ENCODE data around the gene SLC25A25. TPM values are rescaled to one million over a fixed set of nuclear protein-coding genes. Genes with fewer than 3 reads are reported as not detected.
"Not testable (repeated sequence)": the region's sequence is repeated elsewhere in the genome, so short reads cannot be mapped to it uniquely, and the experiment has no call there.

SLC25A25 gene
- total RNA-seq, 1 donor from 2014 or later: 33.0 TPM

DNA sequence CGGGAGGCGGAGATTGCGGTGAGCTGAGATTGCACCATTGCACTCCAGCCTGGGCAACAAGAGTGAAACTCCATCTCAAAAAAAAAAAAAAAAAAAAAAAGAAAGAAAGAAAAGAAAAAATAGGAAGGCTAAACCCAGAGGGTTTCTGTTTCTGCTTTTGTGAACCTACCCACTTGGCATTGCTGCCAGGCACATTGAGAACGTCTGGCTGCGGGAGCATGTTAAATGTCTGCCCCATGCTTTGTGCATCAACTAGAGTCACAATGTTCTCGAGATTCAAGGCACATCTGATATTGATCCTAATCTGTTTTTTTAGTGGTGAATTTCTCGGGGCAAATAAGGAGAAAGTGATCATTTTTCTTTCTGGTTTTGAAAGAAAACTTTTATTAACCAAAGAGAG, 2.8 kb downstream of the SLC25A25 start:
- Mint-ChIP-seq H3K27ac (ENCODE audit: unreplicated experiment) (no peak overlapping the region), H3K27me3 (ENCODE audit: unreplicated experiment) (peaks cover 2% of the 10 kb centered on the region), H3K9me3 (ENCODE audit: unreplicated experiment) (peaks cover 8% of the 10 kb centered on the region), H3K4me3 (ENCODE audit: unreplicated experiment) (peak overlapping the region; percentile 36), H3K36me3 (ENCODE audit: unreplicated experiment) (no peaks in the 10 kb centered on the region), H3K4me1 (ENCODE audit: low read depth, unreplicated experiment) (peaks cover 20% of the 10 kb centered on the region)
- DNase-seq: no peak
- TF ChIP-seq CTCF (IDR thresholded peaks at IDR 0.05; ENCODE audit: partially characterized antibody, unreplicated experiment): no peak

DNA sequence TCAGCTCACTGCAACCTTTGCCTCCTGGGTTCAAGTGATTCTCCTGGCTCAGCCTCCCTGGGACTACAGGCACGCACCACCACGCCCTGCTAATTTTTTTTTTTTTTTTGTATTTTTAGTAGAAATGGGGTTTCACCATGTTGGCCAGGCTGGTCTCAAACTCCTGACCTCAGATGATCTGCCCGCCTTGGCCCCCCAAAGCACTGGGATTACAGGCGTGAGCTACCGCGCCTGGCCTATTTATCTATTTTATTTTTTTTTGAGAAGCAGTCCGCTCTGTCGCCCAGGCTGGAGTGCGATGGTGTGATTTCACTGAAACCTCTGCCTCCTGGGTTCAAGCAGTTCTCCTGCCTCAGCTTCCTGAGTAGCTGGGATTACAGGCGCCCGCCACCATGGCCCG, 3.4 kb downstream of the SLC25A25 start:
- H3K27me3 Mint-ChIP-seq (ENCODE audit: unreplicated experiment); H3K27ac Mint-ChIP-seq (ENCODE audit: unreplicated experiment); H3K36me3 Mint-ChIP-seq (ENCODE audit: unreplicated experiment); H3K4me3 Mint-ChIP-seq (ENCODE audit: unreplicated experiment); DNase-seq; H3K9me3 Mint-ChIP-seq (ENCODE audit: unreplicated experiment): not testable (repeated sequence)
- peaks cover 18% of the 10 kb centered on the region for H3K4me1 Mint-ChIP-seq (ENCODE audit: low read depth, unreplicated experiment)

- DNase-seq: no peak
- Mint-ChIP-seq H3K36me3 (ENCODE audit: unreplicated experiment) (no peaks in the 10 kb centered on the region), H3K4me1 (ENCODE audit: low read depth, unreplicated experiment) (peaks cover 18% of the 10 kb centered on the region), H3K9me3 (ENCODE audit: unreplicated experiment) (peaks cover 5% of the 10 kb centered on the region), H3K4me3 (ENCODE audit: unreplicated experiment) (no peak overlapping the region), H3K27me3 (ENCODE audit: unreplicated experiment) (peaks cover 2% of the 10 kb centered on the region), H3K27ac (ENCODE audit: unreplicated experiment) (peak overlapping the region; percentile 19)
- TF ChIP-seq CTCF (IDR thresholded peaks at IDR 0.05; ENCODE audit: partially characterized antibody, unreplicated experiment): no peak
Measured at GRCh38 chr9:128072144-128073021, 4.4 kb downstream of the SLC25A25 start.

GRCh38 chr9:128073253-128073886, 5.3 kb downstream of the SLC25A25 start:
- peaks cover 2% of the 10 kb centered on the region for H3K27me3 Mint-ChIP-seq (ENCODE audit: unreplicated experiment)
- H3K9me3 Mint-ChIP-seq (ENCODE audit: unreplicated experiment): peaks cover 5% of the 10 kb centered on the region
- DNase-seq: no peak
- no peak overlapping the region for H3K27ac Mint-ChIP-seq (ENCODE audit: unreplicated experiment)
- no peak overlapping the region for H3K4me3 Mint-ChIP-seq (ENCODE audit: unreplicated experiment)
- no peaks in the 10 kb centered on the region for H3K36me3 Mint-ChIP-seq (ENCODE audit: unreplicated experiment)
- no peak for TF ChIP-seq CTCF (IDR thresholded peaks at IDR 0.05; ENCODE audit: partially characterized antibody, unreplicated experiment)
- H3K4me1 Mint-ChIP-seq (ENCODE audit: low read depth, unreplicated experiment): peaks cover 18% of the 10 kb centered on the region

DNA sequence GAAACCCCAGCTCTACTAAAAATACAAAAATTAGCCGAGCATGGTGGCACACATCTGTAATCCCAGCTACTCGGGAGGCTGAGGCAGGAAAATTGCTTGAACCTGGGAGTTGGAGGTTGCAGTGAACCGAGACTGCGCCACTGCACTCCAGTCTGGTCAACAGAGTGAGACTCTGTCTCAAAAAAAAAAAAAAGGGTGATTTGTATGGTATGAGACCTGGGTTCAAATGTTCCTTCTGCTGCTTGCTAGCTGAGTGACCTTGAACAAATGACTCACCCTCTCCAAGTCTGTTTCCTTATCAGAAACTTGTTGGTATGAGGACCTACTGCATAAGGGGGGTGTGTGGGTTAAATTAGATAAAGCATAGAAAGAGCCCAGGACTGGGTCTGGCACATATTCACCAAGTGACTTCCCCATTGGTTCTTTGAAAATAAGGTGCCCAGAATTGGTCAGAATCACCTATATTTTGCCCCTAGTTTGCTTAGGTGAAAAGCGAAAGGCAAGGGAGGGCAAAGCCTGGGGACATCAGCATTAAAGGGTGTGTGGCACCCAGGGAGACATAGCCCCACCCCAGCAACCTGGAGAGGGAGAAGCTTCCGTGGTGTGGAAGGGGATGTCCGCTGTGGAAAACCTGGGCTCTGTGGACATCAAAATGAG, 9.9 kb downstream of the SLC25A25 start:
- no peaks in the 10 kb centered on the region for H3K9me3 Mint-ChIP-seq (ENCODE audit: unreplicated experiment)
- no peak for TF ChIP-seq CTCF (IDR thresholded peaks at IDR 0.05; ENCODE audit: partially characterized antibody, unreplicated experiment)
- H3K27ac Mint-ChIP-seq (ENCODE audit: unreplicated experiment): no peak overlapping the region
- H3K4me3 Mint-ChIP-seq (ENCODE audit: unreplicated experiment): no peak overlapping the region
- H3K4me1 Mint-ChIP-seq (ENCODE audit: low read depth, unreplicated experiment): peaks cover 8% of the 10 kb centered on the region
- H3K27me3 Mint-ChIP-seq (ENCODE audit: unreplicated experiment): no peaks in the 10 kb centered on the region
- no peak for DNase-seq
- H3K36me3 Mint-ChIP-seq (ENCODE audit: unreplicated experiment): no peaks in the 10 kb centered on the region

Data from glutamatergic neuron (in vitro differentiated cells).